ENCODE results near the gene RPRD2. TPM values are rescaled to one million over a fixed set of nuclear protein-coding genes. Genes with fewer than 3 reads are reported as not detected.

The RPRD2 gene
- total RNA-seq, 1 experiment from 2014 or later: 12.5 TPM

GRCh38 chr1:150469291-150469690 is 105.3 kb downstream of the RPRD2 start:
- TF ChIP-seq CTCF (conservative IDR thresholded peaks at IDR 0.05; ENCODE audit: low read depth, low read length) (no peak), EZH2phosphoT487 (IDR thresholded peaks at IDR 0.05; ENCODE audit: borderline replicate concordance, low read length) (no peak), EZH2 (IDR thresholded peaks at IDR 0.05; ENCODE audit: low read length, unreplicated experiment) (no peak)
- H3K36me3 ChIP-seq (ENCODE audit: low read depth, low read length): peaks cover 43% of the 10 kb centered on the region
- H2AFZ ChIP-seq (ENCODE audit: low read length): no peak overlapping the region
- H3K9ac ChIP-seq (ENCODE audit: low read length): no peak overlapping the region
- no peak overlapping the region for H3K27ac ChIP-seq (ENCODE audit: low read length)
- H3K4me1 ChIP-seq (ENCODE audit: insufficient read depth, low read length): no peaks in the 10 kb centered on the region
- no peak overlapping the region for H3K4me2 ChIP-seq (ENCODE audit: low read length)
- ATAC-seq: no peak
- DNase-seq: no peak
- POLR2A ChIA-PET (ENCODE audit: unreplicated experiment): no interaction called here
- no peaks in the 10 kb centered on the region for H4K20me1 ChIP-seq (ENCODE audit: low read length)
- H3K9me3 ChIP-seq (ENCODE audit: low read length): no peaks in the 10 kb centered on the region
- intact Hi-C loops (cut with micrococcal nuclease): loop anchor here (10.0 kb wide), 1 partner anchor 214 kb away; the partner anchor contains the start of gene CA14
- H3F3A ChIP-seq (ENCODE audit: low read length, unreplicated experiment): no peaks in the 10 kb centered on the region
- no TSS peak for BruUV-seq (replicated peaks)
- H3K4me3 ChIP-seq (ENCODE audit: low read length): no peak overlapping the region
- no peaks in the 10 kb centered on the region for H3K79me2 ChIP-seq (ENCODE audit: low read length)
- H3K9me2 ChIP-seq (replicated peaks; ENCODE audit: low read length): no peaks in the 10 kb centered on the region
- CTCF ChIA-PET: no interaction called here
- H3K27me3 ChIP-seq (ENCODE audit: low read length): no peaks in the 10 kb centered on the region

GRCh38 chr1:150472601-150473200 is 108.8 kb downstream of the RPRD2 start:
- no peak for TF ChIP-seq EZH2 (IDR thresholded peaks at IDR 0.05; ENCODE audit: low read length, unreplicated experiment)
- no peak for TF ChIP-seq EZH2phosphoT487 (IDR thresholded peaks at IDR 0.05; ENCODE audit: borderline replicate concordance, low read length)
- Histone ChIP-seq H3K4me3 (ENCODE audit: low read length) (no peak overlapping the region), H3K4me1 (ENCODE audit: insufficient read depth, low read length) (peaks cover 6% of the 10 kb centered on the region), H3K27me3 (ENCODE audit: low read length) (no peaks in the 10 kb centered on the region), H3F3A (ENCODE audit: low read length, unreplicated experiment) (no peaks in the 10 kb centered on the region), H3K27ac (ENCODE audit: low read length) (no peak overlapping the region), H2AFZ (ENCODE audit: low read length) (no peak overlapping the region), H4K20me1 (ENCODE audit: low read length) (no peaks in the 10 kb centered on the region), H3K4me2 (ENCODE audit: low read length) (no peak overlapping the region), H3K79me2 (ENCODE audit: low read length) (no peaks in the 10 kb centered on the region), H3K36me3 (ENCODE audit: low read depth, low read length) (peaks cover 39% of the 10 kb centered on the region), H3K9me2 (replicated peaks; ENCODE audit: low read length) (no peaks in the 10 kb centered on the region), H3K9me3 (ENCODE audit: low read length) (no peaks in the 10 kb centered on the region), H3K9ac (ENCODE audit: low read length) (no peak overlapping the region)
- no peak for ATAC-seq
- ChIA-PET POLR2A (ENCODE audit: unreplicated experiment) (no interaction called here), CTCF (no interaction called here)
- no peak for DNase-seq
- BruUV-seq (replicated peaks): no TSS peak
- intact Hi-C loops (cut with micrococcal nuclease): no loop called here

GRCh38 chr1:150473659-150474058 is 109.7 kb downstream of the RPRD2 start:
- H3K9ac ChIP-seq (ENCODE audit: low read length): no peak overlapping the region
- no peaks in the 10 kb centered on the region for H3K27me3 ChIP-seq (ENCODE audit: low read length)
- no peak for TF ChIP-seq CTCF (conservative IDR thresholded peaks at IDR 0.05; ENCODE audit: low read depth, low read length)
- H2AFZ ChIP-seq (ENCODE audit: low read length): no peak overlapping the region
- CTCF ChIA-PET: no interaction called here
- H3F3A ChIP-seq (ENCODE audit: low read length, unreplicated experiment): no peaks in the 10 kb centered on the region
- H3K9me2 ChIP-seq (replicated peaks; ENCODE audit: low read length): no peaks in the 10 kb centered on the region
- POLR2A ChIA-PET (ENCODE audit: unreplicated experiment): no interaction called here
- H3K27ac ChIP-seq (ENCODE audit: low read length): no peak overlapping the region
- DNase-seq (no peak), ATAC-seq (no peak)
- H3K9me3 ChIP-seq (ENCODE audit: low read length): no peaks in the 10 kb centered on the region
- no peaks in the 10 kb centered on the region; the same call in 1 of the 2 replicates for H4K20me1 ChIP-seq (ENCODE audit: low read length)
- no peaks in the 10 kb centered on the region for H3K79me2 ChIP-seq (ENCODE audit: low read length)
- peaks cover 10% of the 10 kb centered on the region for H3K4me1 ChIP-seq (ENCODE audit: insufficient read depth, low read length)
- H3K36me3 ChIP-seq (ENCODE audit: low read depth, low read length): peaks cover 36% of the 10 kb centered on the region
- intact Hi-C loops (cut with micrococcal nuclease): no loop called here
- no peak overlapping the region for H3K4me2 ChIP-seq (ENCODE audit: low read length)
- H3K4me3 ChIP-seq (ENCODE audit: low read length): no peak overlapping the region
- BruUV-seq (replicated peaks): no TSS peak
